Astrocyte (in vitro differentiated cells and primary cell): ENCODE measurements around the gene TMEM178B. TPM values are rescaled to one million over a fixed set of nuclear protein-coding genes. Genes with fewer than 3 reads are reported as not detected.

Experiments
- DNase-seq: peaks from one replicate; pipeline ENCODE4 v3.0.0-alpha.2; 2010; ENCODE audit warnings: low read depth
- FAIRE-seq: peaks from 2 replicates; lab custom pipeline; 2011; peaks lifted over from hg19 to GRCh38; lab: Jason Lieb, UNC
- H2AFZ ChIP-seq: 2 replicates; pipeline ENCODE4 v1.6.0; 2012; ENCODE audit warnings: low read depth, low read length, inconsistent platforms
- H3K27ac ChIP-seq: 2 replicates; pipeline ENCODE4 v1.5.1; 2011; ENCODE audit warnings: low read depth, low read length, inconsistent platforms
- H3K27me3 ChIP-seq: 2 replicates; pipeline ENCODE4 v1.6.0; 2011; ENCODE audit warnings: low read length, inconsistent platforms; ENCODE audit not compliant: insufficient read depth
- H3K36me3 ChIP-seq: 2 replicates; pipeline ENCODE4 v1.5.1; 2011; ENCODE audit warnings: low read length, inconsistent platforms; ENCODE audit not compliant: insufficient read depth
- H3K4me1 ChIP-seq: 2 replicates; pipeline ENCODE4 v1.5.1; 2011; ENCODE audit warnings: low read length, inconsistent platforms; ENCODE audit not compliant: insufficient read depth
- H3K4me2 ChIP-seq: 2 replicates; pipeline ENCODE4 v1.6.0; 2012; ENCODE audit warnings: low read length, inconsistent platforms
- H3K4me3 ChIP-seq: 2 replicates; pipeline ENCODE4 v1.5.1; 2011; ENCODE audit warnings: low read depth, mild to moderate bottlenecking, low read length, inconsistent platforms; ENCODE audit not compliant: insufficient read depth
- H3K79me2 ChIP-seq: 2 replicates; pipeline ENCODE4 v1.6.0; 2012; ENCODE audit warnings: mild to moderate bottlenecking, low read length, inconsistent platforms; ENCODE audit not compliant: insufficient read depth
- H3K9ac ChIP-seq: 2 replicates; pipeline ENCODE4 v1.6.0; 2012; ENCODE audit warnings: mild to moderate bottlenecking, low read length, inconsistent platforms
- H3K9me3 ChIP-seq: 2 replicates; pipeline ENCODE4 v1.5.1; 2012; ENCODE audit warnings: low read depth, mild to moderate bottlenecking, low read length, inconsistent platforms; ENCODE audit not compliant: insufficient read depth
- H4K20me1 ChIP-seq: 2 replicates; pipeline ENCODE4 v1.6.0; 2012; ENCODE audit warnings: low read length, inconsistent platforms; ENCODE audit not compliant: insufficient read depth
- H3K27ac Mint-ChIP-seq: one replicate; pipeline ENCODE4 v1.8.0; 2021; ENCODE audit warnings: mild to moderate bottlenecking, mixed read lengths; ENCODE audit not compliant: unreplicated experiment
- H3K27me3 Mint-ChIP-seq: one replicate; pipeline ENCODE4 v1.8.0; 2021; ENCODE audit warnings: low read depth, mixed read lengths; ENCODE audit not compliant: unreplicated experiment
- H3K36me3 Mint-ChIP-seq: one replicate; pipeline ENCODE4 v1.8.0; 2021; ENCODE audit warnings: low read depth, mixed read lengths; ENCODE audit not compliant: unreplicated experiment
- H3K4me1 Mint-ChIP-seq: one replicate; pipeline ENCODE4 v1.8.0; 2021; ENCODE audit warnings: low read depth, mixed read lengths; ENCODE audit not compliant: unreplicated experiment
- H3K4me3 Mint-ChIP-seq: one replicate; pipeline ENCODE4 v1.8.0; 2021; ENCODE audit warnings: mild to moderate bottlenecking, moderate library complexity, mixed read lengths; ENCODE audit not compliant: unreplicated experiment
- H3K9me3 Mint-ChIP-seq: one replicate; pipeline ENCODE4 v1.8.0; 2021; ENCODE audit warnings: mild to moderate bottlenecking, mixed read lengths; ENCODE audit not compliant: unreplicated experiment
- EZH2 ChIP-seq: IDR thresholded peaks from 2 replicates; pipeline ENCODE4 v1.6.1; 2012; ENCODE audit warnings: mild to moderate bottlenecking, low read length, inconsistent platforms; ENCODE audit not compliant: insufficient read depth
- total RNA-seq: library from RNA; stranded (reverse); gene quantifications from 2 replicates; pipeline ENCODE4 v1.2.1, GENCODE V29; 2021
- TF ChIP-seq, protein P1 (sequence below): IDR thresholded peaks from 2 replicates; pipeline ENCODE4 v1.5.1; 2011; ENCODE audit warnings: low read depth, mild to moderate bottlenecking, inconsistent platforms, low read length, moderate library complexity; ENCODE audit not compliant: insufficient read depth

The TMEM178B gene
- total RNA-seq, 1 donor from 2014 or later, result 3.9 TPM

- no peak overlapping the region for H3K4me3 Mint-ChIP-seq
- TF ChIP-seq EZH2, result no peak
- TF ChIP-seq, protein P1, sequence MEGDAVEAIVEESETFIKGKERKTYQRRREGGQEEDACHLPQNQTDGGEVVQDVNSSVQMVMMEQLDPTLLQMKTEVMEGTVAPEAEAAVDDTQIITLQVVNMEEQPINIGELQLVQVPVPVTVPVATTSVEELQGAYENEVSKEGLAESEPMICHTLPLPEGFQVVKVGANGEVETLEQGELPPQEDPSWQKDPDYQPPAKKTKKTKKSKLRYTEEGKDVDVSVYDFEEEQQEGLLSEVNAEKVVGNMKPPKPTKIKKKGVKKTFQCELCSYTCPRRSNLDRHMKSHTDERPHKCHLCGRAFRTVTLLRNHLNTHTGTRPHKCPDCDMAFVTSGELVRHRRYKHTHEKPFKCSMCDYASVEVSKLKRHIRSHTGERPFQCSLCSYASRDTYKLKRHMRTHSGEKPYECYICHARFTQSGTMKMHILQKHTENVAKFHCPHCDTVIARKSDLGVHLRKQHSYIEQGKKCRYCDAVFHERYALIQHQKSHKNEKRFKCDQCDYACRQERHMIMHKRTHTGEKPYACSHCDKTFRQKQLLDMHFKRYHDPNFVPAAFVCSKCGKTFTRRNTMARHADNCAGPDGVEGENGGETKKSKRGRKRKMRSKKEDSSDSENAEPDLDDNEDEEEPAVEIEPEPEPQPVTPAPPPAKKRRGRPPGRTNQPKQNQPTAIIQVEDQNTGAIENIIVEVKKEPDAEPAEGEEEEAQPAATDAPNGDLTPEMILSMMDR, result no peak
- no peaks in the 10 kb centered on the region for H3K36me3 ChIP-seq
- H3K27ac ChIP-seq, result no peak overlapping the region
- H3K27me3 ChIP-seq, result no peaks in the 10 kb centered on the region
- H3K9me3 ChIP-seq, result no peaks in the 10 kb centered on the region
- H3K9ac ChIP-seq, result no peak overlapping the region
- DNase-seq (no peak), FAIRE-seq (no peak)
- H3K27me3 Mint-ChIP-seq, result peaks cover 10% of the 10 kb centered on the region
- no peaks in the 10 kb centered on the region for H3K79me2 ChIP-seq
- no peaks in the 10 kb centered on the region for H4K20me1 ChIP-seq
- no peak overlapping the region for H3K4me2 ChIP-seq
- peaks cover 6% of the 10 kb centered on the region for H3K9me3 Mint-ChIP-seq
- H3K27ac Mint-ChIP-seq, result no peak overlapping the region
- no peaks in the 10 kb centered on the region for H3K4me1 Mint-ChIP-seq
- H3K36me3 Mint-ChIP-seq, result no peaks in the 10 kb centered on the region
- H3K4me1 ChIP-seq, result no peaks in the 10 kb centered on the region
- H2AFZ ChIP-seq, result no peak overlapping the region
- no peak overlapping the region for H3K4me3 ChIP-seq
Measured at GRCh38 chr7:141431711-141432110, 357.8 kb downstream of the TMEM178B start.

DNA sequence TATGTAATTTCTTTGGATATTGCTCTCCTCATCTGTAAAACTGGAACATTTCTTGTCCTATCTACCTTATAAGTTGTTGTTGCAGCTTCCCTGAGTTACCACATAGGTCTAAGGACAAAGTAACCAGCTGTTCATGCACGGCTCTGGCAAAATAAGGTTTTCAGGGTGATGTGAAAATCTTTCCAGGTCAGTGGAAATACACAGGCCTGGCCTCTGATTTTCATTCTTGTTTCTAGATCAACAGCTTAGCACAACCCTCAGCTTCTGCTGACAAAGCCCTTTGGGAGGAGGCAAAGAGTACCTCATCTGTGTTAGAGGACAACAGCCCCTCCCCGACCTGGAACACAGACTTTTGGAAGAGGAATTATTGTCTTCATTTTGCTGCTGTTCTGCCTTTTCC is 359.8 kb downstream of the TMEM178B start:
- TF ChIP-seq EZH2, result no peak
- TF ChIP-seq, protein P1, result no peak
- H3K9me3 ChIP-seq, result no peaks in the 10 kb centered on the region
- H3K4me3 ChIP-seq, result no peak overlapping the region
- H3K4me2 ChIP-seq, result no peak overlapping the region
- no peaks in the 10 kb centered on the region for H3K36me3 ChIP-seq
- DNase-seq (no peak), FAIRE-seq (no peak)
- no peaks in the 10 kb centered on the region for H3K27me3 ChIP-seq
- H3K27me3 Mint-ChIP-seq, result peaks cover 15% of the 10 kb centered on the region
- H3K79me2 ChIP-seq, result no peaks in the 10 kb centered on the region
- H4K20me1 ChIP-seq, result no peaks in the 10 kb centered on the region
- H3K4me3 Mint-ChIP-seq, result no peak overlapping the region
- H3K9me3 Mint-ChIP-seq, result peaks cover 2% of the 10 kb centered on the region
- no peak overlapping the region for H3K27ac ChIP-seq
- H3K27ac Mint-ChIP-seq, result no peak overlapping the region
- H3K4me1 ChIP-seq, result no peaks in the 10 kb centered on the region
- no peaks in the 10 kb centered on the region for H3K4me1 Mint-ChIP-seq
- no peak overlapping the region for H2AFZ ChIP-seq
- H3K9ac ChIP-seq, result no peak overlapping the region
- H3K36me3 Mint-ChIP-seq, result no peaks in the 10 kb centered on the region

DNA sequence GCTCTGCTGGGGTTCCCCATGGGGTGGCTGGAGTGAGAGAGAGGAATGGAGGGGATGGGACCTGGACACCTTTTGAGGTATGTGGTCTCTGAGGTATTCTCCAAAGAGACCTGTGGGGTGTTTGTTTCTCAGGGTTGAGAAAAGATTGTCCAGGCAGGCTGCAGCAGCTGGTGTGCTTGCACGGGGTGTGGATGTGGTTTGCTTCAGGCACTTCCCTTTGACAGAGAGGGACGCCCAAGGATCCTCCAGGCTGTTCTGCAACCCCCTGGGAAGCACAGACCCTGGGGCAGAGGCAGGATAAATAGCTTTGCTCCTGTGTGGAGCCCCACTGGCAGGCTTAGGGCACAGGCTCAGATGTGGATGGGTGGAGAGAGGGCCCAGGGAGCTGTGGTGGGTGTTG is 362.3 kb downstream of the TMEM178B start:
- Mint-ChIP-seq H3K4me3 (no peak overlapping the region), H3K27me3 (peaks cover 17% of the 10 kb centered on the region), H3K9me3 (no peaks in the 10 kb centered on the region), H3K4me1 (no peaks in the 10 kb centered on the region), H3K36me3 (no peaks in the 10 kb centered on the region), H3K27ac (no peak overlapping the region)
- H3K9me3 ChIP-seq, result no peaks in the 10 kb centered on the region
- H3K36me3 ChIP-seq, result no peaks in the 10 kb centered on the region
- DNase-seq (no peak), FAIRE-seq (no peak)
- no peak overlapping the region for H3K4me2 ChIP-seq
- H3K4me1 ChIP-seq, result no peaks in the 10 kb centered on the region
- no peaks in the 10 kb centered on the region for H4K20me1 ChIP-seq
- TF ChIP-seq, protein P1, result no peak
- no peak for TF ChIP-seq EZH2
- no peak overlapping the region for H3K9ac ChIP-seq
- H3K4me3 ChIP-seq, result no peak overlapping the region
- no peak overlapping the region for H3K27ac ChIP-seq
- no peaks in the 10 kb centered on the region for H3K79me2 ChIP-seq
- H2AFZ ChIP-seq, result no peak overlapping the region
- no peaks in the 10 kb centered on the region for H3K27me3 ChIP-seq
